WTC11 (cell line): ENCODE results near the gene PEBP1. TPM values are rescaled to one million over a fixed set of nuclear protein-coding genes. Genes with fewer than 3 reads are reported as not detected.

Experiments
- ATAC-seq: fragments of 200-7000 bp; cut with Tn5 transposase; 2 replicates; pipeline ENCODE4 v1.10.0; 2021; ENCODE audit warnings: mild to moderate bottlenecking, moderate library complexity
- CTCF ChIA-PET: fragments of 300-600 bp; sonication (Branson Sonifier 250); formaldehyde crosslinking; loops from one replicate; lab custom pipeline; 2021; ENCODE audit warnings: antibody characterized with exemption; lab: Charles Lee
- POLR2A ChIA-PET: fragments of 350-600 bp; sonication (Branson Sonifier 250); formaldehyde crosslinking; loops from one replicate; lab custom pipeline; 2021; ENCODE audit warnings: antibody characterized with exemption; lab: Charles Lee
- DNase-seq: peaks from one replicate; pipeline ENCODE4 v3.0.0; 2021; ENCODE audit warnings: low spot score
- H3K27ac Mint-ChIP-seq: 2 replicates; pipeline ENCODE4 v1.8.0; 2021; ENCODE audit warnings: mixed read lengths
- H3K27me3 Mint-ChIP-seq: 2 replicates; pipeline ENCODE4 v1.8.0; 2021; ENCODE audit warnings: low read depth, mild to moderate bottlenecking, moderate library complexity, mixed read lengths
- H3K36me3 Mint-ChIP-seq: 2 replicates; pipeline ENCODE4 v1.8.0; 2021; ENCODE audit warnings: mixed read lengths
- H3K4me1 Mint-ChIP-seq: 2 replicates; pipeline ENCODE4 v1.8.0; 2022; ENCODE audit warnings: mixed read lengths
- H3K4me3 Mint-ChIP-seq: 2 replicates; pipeline ENCODE4 v1.8.0; 2021; ENCODE audit warnings: mild to moderate bottlenecking, moderate library complexity, mixed read lengths
- H3K9me3 Mint-ChIP-seq: 2 replicates; pipeline ENCODE4 v1.8.0; 2021; ENCODE audit warnings: mixed read lengths
- CBFB ChIP-seq: sonication (generic); formaldehyde crosslinking; IDR thresholded peaks from 2 replicates; pipeline ENCODE4 v1.8.1; 2022; ENCODE audit warnings: mild to moderate bottlenecking, low read depth, missing genetic modification reagents
- CREM ChIP-seq: sonication (generic); formaldehyde crosslinking; IDR thresholded peaks from 2 replicates; pipeline ENCODE4 v1.8.1; 2022; ENCODE audit warnings: mild to moderate bottlenecking, missing genetic modification reagents, moderate library complexity
- ERG ChIP-seq: fragments of 250-450 bp; sonication (Bioruptor Pico); IDR thresholded peaks from 2 replicates; pipeline ENCODE4 v1.8.0; 2021; ENCODE audit warnings: mild to moderate bottlenecking
- ETV6 ChIP-seq: sonication (generic); formaldehyde crosslinking; IDR thresholded peaks from 2 replicates; pipeline ENCODE4 v1.8.1; 2022; ENCODE audit warnings: mild to moderate bottlenecking, missing genetic modification reagents
- GTF2I ChIP-seq: fragments of 250-450 bp; sonication (Bioruptor Pico); conservative IDR thresholded peaks from 2 replicates; pipeline ENCODE4 v1.4.0; 2021; ENCODE audit warnings: mild to moderate bottlenecking
- MXD4 ChIP-seq: fragments of 250-450 bp; sonication (Bioruptor Pico); IDR thresholded peaks from 2 replicates; pipeline ENCODE4 v1.8.0; 2021; ENCODE audit warnings: mild to moderate bottlenecking, moderate library complexity, borderline replicate concordance
- NFATC4 ChIP-seq: fragments of 250-450 bp; sonication (Bioruptor Pico); IDR thresholded peaks from 2 replicates; pipeline ENCODE4 v1.9.0; 2021; ENCODE audit warnings: mild to moderate bottlenecking
- NFE2L1 ChIP-seq: sonication (generic); formaldehyde crosslinking; IDR thresholded peaks from 2 replicates; pipeline ENCODE4 v1.8.1; 2023; ENCODE audit warnings: missing genetic modification reagents
- PRRX2 ChIP-seq: fragments of 250-450 bp; sonication (Bioruptor Pico); IDR thresholded peaks from 2 replicates; pipeline ENCODE4 v1.8.0; 2021; ENCODE audit warnings: mild to moderate bottlenecking
- RELA ChIP-seq: sonication (generic); formaldehyde crosslinking; IDR thresholded peaks from 2 replicates; pipeline ENCODE4 v1.8.1; 2022; ENCODE audit warnings: missing genetic modification reagents, mild to moderate bottlenecking, borderline replicate concordance
- SMAD4 ChIP-seq: sonication (generic); formaldehyde crosslinking; IDR thresholded peaks from 2 replicates; pipeline ENCODE4 v1.8.0; 2022; ENCODE audit warnings: mild to moderate bottlenecking, missing genetic modification reagents
- SP1 ChIP-seq: sonication (generic); formaldehyde crosslinking; conservative IDR thresholded peaks from 2 replicates; pipeline ENCODE4 v1.8.1; 2022; ENCODE audit warnings: missing genetic modification reagents
- TEAD1 ChIP-seq: sonication (generic); formaldehyde crosslinking; IDR thresholded peaks from 2 replicates; pipeline ENCODE4 v1.8.0; 2022; ENCODE audit warnings: mild to moderate bottlenecking, missing genetic modification reagents
- TP53 ChIP-seq: sonication (generic); formaldehyde crosslinking; IDR thresholded peaks from 2 replicates; pipeline ENCODE4 v1.8.1; 2023; ENCODE audit warnings: mild to moderate bottlenecking, missing genetic modification reagents
- ZNF121 ChIP-seq: sonication (generic); formaldehyde crosslinking; IDR thresholded peaks from 2 replicates; pipeline ENCODE4 v1.8.0; 2023; ENCODE audit warnings: missing genetic modification reagents
- ZNF423 ChIP-seq: fragments of 250-450 bp; sonication (Bioruptor Pico); IDR thresholded peaks from 2 replicates; pipeline ENCODE4 v2.1.2; 2022; ENCODE audit warnings: mild to moderate bottlenecking, moderate library complexity
- ZNF512 ChIP-seq: sonication (generic); formaldehyde crosslinking; IDR thresholded peaks from 2 replicates; pipeline ENCODE4 v1.8.1; 2022; ENCODE audit warnings: missing genetic modification reagents, borderline replicate concordance
- total RNA-seq: library from RNA; stranded (reverse); gene quantifications from 3 replicates; pipeline ENCODE4 v1.2.3, GENCODE V29; 2021
- TF ChIP-seq, protein P1 (sequence below): sonication (generic); formaldehyde crosslinking; IDR thresholded peaks from 2 replicates; pipeline ENCODE4 v1.8.1; 2023; ENCODE audit warnings: mild to moderate bottlenecking, missing genetic modification reagents, moderate library complexity
- TF ChIP-seq, protein P2 (sequence below): fragments of 250-450 bp; sonication (Bioruptor Pico); IDR thresholded peaks from 2 replicates; pipeline ENCODE4 v1.9.0; 2021; ENCODE audit warnings: mild to moderate bottlenecking
- TF ChIP-seq, protein P3 (sequence below): sonication (generic); formaldehyde crosslinking; IDR thresholded peaks from 2 replicates; pipeline ENCODE4 v1.8.1; 2023; ENCODE audit warnings: mild to moderate bottlenecking, missing genetic modification reagents, moderate library complexity

The PEBP1 gene
- total RNA-seq, 1 experiment from 2014 or later = 363 TPM

GRCh38 chr12:118102070-118102469 is 33.9 kb upstream of the PEBP1 start:
- CTCF ChIA-PET = interaction anchor here (1.0 to 3.8 kb wide), 4 partner anchors 18 to 274 kb away, joined by 3 to 16 read pairs (median 9); partner anchors contain the start of gene SUDS3
- H3K4me1 Mint-ChIP-seq = peaks cover 42% of the 10 kb centered on the region

GRCh38 chr12:118102609-118103008 is 33.3 kb upstream of the PEBP1 start:
- ChIA-PET POLR2A (interaction anchor here (1.4 to 2.2 kb wide), 4 partner anchors 13 to 41 kb away, joined by 5 to 12 read pairs (median 6); partner anchors contain the start of genes PEBP1 and WSB2), CTCF (interaction anchor here (1.0 to 3.8 kb wide), 4 partner anchors 18 to 274 kb away, joined by 3 to 16 read pairs (median 9); partner anchors contain the start of gene SUDS3)
- no peak for DNase-seq
- H3K9me3 Mint-ChIP-seq = no peaks in the 10 kb centered on the region
- H3K27me3 Mint-ChIP-seq = no peaks in the 10 kb centered on the region
- H3K4me3 Mint-ChIP-seq = peak overlapping the region; percentile 95
- ATAC-seq = no peak
- peak overlapping the region; percentile 94 for H3K27ac Mint-ChIP-seq
- TF ChIP-seq GTF2I (CRISPR knock-in tag) = no peak
- no peak for TF ChIP-seq NFE2L1
- no peak for TF ChIP-seq TP53 (CRISPR knock-in tag)
- TF ChIP-seq ETV6 (CRISPR knock-in tag) = no peak
- TF ChIP-seq TEAD1 (CRISPR knock-in tag) = no peak
- no peak for TF ChIP-seq CREM (CRISPR knock-in tag)
- no peak for TF ChIP-seq ZNF423 (CRISPR knock-in tag)
- TF ChIP-seq, protein P1, sequence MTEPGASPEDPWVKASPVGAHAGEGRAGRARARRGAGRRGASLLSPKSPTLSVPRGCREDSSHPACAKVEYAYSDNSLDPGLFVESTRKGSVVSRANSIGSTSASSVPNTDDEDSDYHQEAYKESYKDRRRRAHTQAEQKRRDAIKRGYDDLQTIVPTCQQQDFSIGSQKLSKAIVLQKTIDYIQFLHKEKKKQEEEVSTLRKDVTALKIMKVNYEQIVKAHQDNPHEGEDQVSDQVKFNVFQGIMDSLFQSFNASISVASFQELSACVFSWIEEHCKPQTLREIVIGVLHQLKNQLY (CRISPR knock-in tag) = no peak
- TF ChIP-seq ZNF512 (CRISPR knock-in tag) = no peak
- TF ChIP-seq SP1 = no peak
- no peak for TF ChIP-seq MXD4 (CRISPR knock-in tag)
- TF ChIP-seq SMAD4 (CRISPR knock-in tag) = no peak
- TF ChIP-seq PRRX2 (CRISPR knock-in tag) = no peak
- TF ChIP-seq ERG (CRISPR knock-in tag) = no peak
- TF ChIP-seq, protein P2, sequence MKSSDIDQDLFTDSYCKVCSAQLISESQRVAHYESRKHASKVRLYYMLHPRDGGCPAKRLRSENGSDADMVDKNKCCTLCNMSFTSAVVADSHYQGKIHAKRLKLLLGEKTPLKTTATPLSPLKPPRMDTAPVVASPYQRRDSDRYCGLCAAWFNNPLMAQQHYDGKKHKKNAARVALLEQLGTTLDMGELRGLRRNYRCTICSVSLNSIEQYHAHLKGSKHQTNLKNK (CRISPR knock-in tag) = no peak
- TF ChIP-seq, all 79 proteins: peak for 0
- H3K4me1 Mint-ChIP-seq = peaks cover 44% of the 10 kb centered on the region
- H3K36me3 Mint-ChIP-seq = peaks cover 12% of the 10 kb centered on the region

More at GRCh38 chr12:118102070-118102469, 33.9 kb upstream of the PEBP1 start:
- H3K27me3 Mint-ChIP-seq = no peaks in the 10 kb centered on the region
- H3K4me3 Mint-ChIP-seq = peak overlapping the region; percentile 95
- TF ChIP-seq RELA (CRISPR knock-in tag) (no peak), NFATC4 (CRISPR knock-in tag) (no peak), CBFB (no peak), ZNF121 (CRISPR knock-in tag) (peak; percentile 78; the same call in 1 of the 2 replicates)
- TF ChIP-seq, protein P1 (CRISPR knock-in tag) = no peak
- TF ChIP-seq, protein P3, sequence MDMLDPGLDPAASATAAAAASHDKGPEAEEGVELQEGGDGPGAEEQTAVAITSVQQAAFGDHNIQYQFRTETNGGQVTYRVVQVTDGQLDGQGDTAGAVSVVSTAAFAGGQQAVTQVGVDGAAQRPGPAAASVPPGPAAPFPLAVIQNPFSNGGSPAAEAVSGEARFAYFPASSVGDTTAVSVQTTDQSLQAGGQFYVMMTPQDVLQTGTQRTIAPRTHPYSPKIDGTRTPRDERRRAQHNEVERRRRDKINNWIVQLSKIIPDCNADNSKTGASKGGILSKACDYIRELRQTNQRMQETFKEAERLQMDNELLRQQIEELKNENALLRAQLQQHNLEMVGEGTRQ (CRISPR knock-in tag) = no peak
- POLR2A ChIA-PET = interaction anchor here (1.9 kb wide), 1 partner anchor 37 kb away, joined by 7 read pairs; no protein-coding TSS in a partner anchor
- ATAC-seq (no peak), DNase-seq (no peak)
- H3K9me3 Mint-ChIP-seq = no peaks in the 10 kb centered on the region
- peak overlapping the region; percentile 73 for H3K27ac Mint-ChIP-seq
- peaks cover 14% of the 10 kb centered on the region for H3K36me3 Mint-ChIP-seq
